OCI-LY1 (cell line): ENCODE results near the gene COPRS.

Source experiments
- H2AFZ ChIP-seq: fragments of 200-600 bp; sonication (generic), shearing (Covaris generic); 2 replicates; pipeline ENCODE4 v1.6.0; 2014; ENCODE audit warnings: antibody characterized with exemption, mild to moderate bottlenecking, low read length
- H3F3A ChIP-seq: fragments of 200-600 bp; sonication (generic), shearing (Covaris generic); 2 replicates; pipeline ENCODE4 v1.6.0; 2014; ENCODE audit warnings: mild to moderate bottlenecking, antibody characterized with exemption, low read length, moderate library complexity; ENCODE audit not compliant: insufficient read depth
- H3K27ac ChIP-seq: fragments of 200-600 bp; sonication (generic); 2 replicates; pipeline ENCODE4 v1.5.1; 2014; ENCODE audit warnings: low read length, mixed run types, mild to moderate bottlenecking, low read depth; ENCODE audit not compliant: poor library complexity, severe bottlenecking
- H3K27me3 ChIP-seq: fragments of 200-600 bp; sonication (generic); 2 replicates; pipeline ENCODE4 v1.6.0; 2014; ENCODE audit warnings: antibody characterized with exemption, mild to moderate bottlenecking, low read length, moderate library complexity; ENCODE audit not compliant: insufficient read depth
- H3K36me3 ChIP-seq: fragments of 200-600 bp; sonication (generic); 2 replicates; pipeline ENCODE4 v1.6.1; 2014; ENCODE audit warnings: mild to moderate bottlenecking, antibody characterized with exemption, low read length, moderate library complexity, mixed read lengths; ENCODE audit not compliant: insufficient read depth
- H3K4me1 ChIP-seq: fragments of 200-600 bp; sonication (generic); 2 replicates; pipeline ENCODE4 v1.5.1; 2014; ENCODE audit warnings: mild to moderate bottlenecking, low read length, moderate library complexity; ENCODE audit not compliant: insufficient read depth, severe bottlenecking
- H3K4me2 ChIP-seq: fragments of 200-600 bp; sonication (generic), shearing (Covaris generic); 2 replicates; pipeline ENCODE4 v1.6.1; 2014; ENCODE audit warnings: low read length
- H3K4me3 ChIP-seq: fragments of 200-600 bp; sonication (generic); 2 replicates; pipeline ENCODE4 v1.5.1; 2014; ENCODE audit warnings: low read length, low read depth, mild to moderate bottlenecking, mixed read lengths; ENCODE audit not compliant: poor library complexity, severe bottlenecking
- H3K79me2 ChIP-seq: fragments of 200-600 bp; shearing (Covaris generic); 2 replicates; pipeline ENCODE4 v1.6.1; 2016; ENCODE audit warnings: mixed run types, low read length, mixed read lengths; ENCODE audit not compliant: insufficient read depth
- H3K9ac ChIP-seq: fragments of 200-600 bp; sonication (generic), shearing (Covaris generic); 2 replicates; pipeline ENCODE4 v1.6.1; 2014; ENCODE audit warnings: mild to moderate bottlenecking, low read length, mixed read lengths
- H3K9me2 ChIP-seq: fragments of 200-600 bp; sonication (generic), shearing (Covaris generic); 2 replicates; pipeline ENCODE4 v1.6.1; 2014; ENCODE audit warnings: low read depth, mild to moderate bottlenecking, low read length, mixed read lengths
- H3K9me3 ChIP-seq: fragments of 200-600 bp; shearing (Covaris generic); 2 replicates; pipeline ENCODE4 v1.6.1; 2014; ENCODE audit warnings: low read length, mixed read lengths
- H4K20me1 ChIP-seq: fragments of 200-600 bp; sonication (generic), shearing (Covaris generic); 2 replicates; pipeline ENCODE4 v1.6.0; 2016; ENCODE audit warnings: mild to moderate bottlenecking, low read length; ENCODE audit not compliant: insufficient read depth
- EZH2 ChIP-seq: fragments of 200-600 bp; sonication (generic), shearing (Covaris generic); IDR thresholded peaks from 2 replicates; pipeline ENCODE4 v1.8.0; 2017; ENCODE audit warnings: borderline replicate concordance, mixed run types, mild to moderate bottlenecking, antibody characterized with exemption, low read length, moderate library complexity, mixed read lengths
- TF ChIP-seq, protein P1 (sequence below): fragments of 200-600 bp; sonication (generic), shearing (Covaris generic); IDR thresholded peaks from 2 replicates; pipeline ENCODE4 v1.5.1; 2017; ENCODE audit warnings: mild to moderate bottlenecking, antibody characterized with exemption, low read length, moderate library complexity, mixed read lengths

The COPRS gene

DNA sequence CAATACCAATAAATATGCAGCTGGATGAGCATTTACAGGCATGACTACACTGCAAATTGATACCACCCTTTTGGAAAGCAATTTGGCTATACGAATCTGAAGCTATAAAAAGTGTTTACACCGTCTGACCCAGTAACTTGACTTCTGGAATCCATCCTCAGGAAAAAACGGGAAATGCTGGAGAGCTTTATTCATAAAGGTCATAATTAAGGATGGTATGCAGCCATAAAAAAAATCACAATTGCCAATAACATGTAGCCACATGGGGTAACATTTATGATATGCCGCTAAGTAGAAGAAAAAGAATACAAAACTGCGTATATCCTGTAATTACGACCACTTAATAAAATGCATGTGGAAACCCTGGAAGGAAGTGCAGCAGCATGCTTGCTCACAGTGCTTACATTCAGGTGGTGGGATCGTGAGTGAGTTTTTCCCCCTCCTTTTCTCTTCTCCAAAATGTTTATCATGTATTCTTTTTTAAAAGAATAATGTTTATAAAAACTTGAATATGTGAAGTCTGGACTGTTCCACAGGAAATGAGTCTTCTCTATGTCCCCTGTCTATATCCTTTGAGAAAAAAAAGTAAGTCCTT, 34.2 kb downstream of the COPRS start:
- Histone ChIP-seq H3K79me2 (no peaks in the 10 kb centered on the region), H2AFZ (no peak overlapping the region), H3K9me2 (no peaks in the 10 kb centered on the region), H3K36me3 (no peaks in the 10 kb centered on the region), H3K27ac (no peak overlapping the region), H4K20me1 (no peaks in the 10 kb centered on the region), H3K4me2 (no peak overlapping the region), H3F3A (no peaks in the 10 kb centered on the region), H3K9ac (no peak overlapping the region), H3K4me1 (peaks cover 5% of the 10 kb centered on the region), H3K9me3 (no peaks in the 10 kb centered on the region), H3K27me3 (peaks cover 3% of the 10 kb centered on the region; the same call in 1 of the 2 replicates), H3K4me3 (no peak overlapping the region)
- TF ChIP-seq EZH2: no peak
- TF ChIP-seq, protein P1, sequence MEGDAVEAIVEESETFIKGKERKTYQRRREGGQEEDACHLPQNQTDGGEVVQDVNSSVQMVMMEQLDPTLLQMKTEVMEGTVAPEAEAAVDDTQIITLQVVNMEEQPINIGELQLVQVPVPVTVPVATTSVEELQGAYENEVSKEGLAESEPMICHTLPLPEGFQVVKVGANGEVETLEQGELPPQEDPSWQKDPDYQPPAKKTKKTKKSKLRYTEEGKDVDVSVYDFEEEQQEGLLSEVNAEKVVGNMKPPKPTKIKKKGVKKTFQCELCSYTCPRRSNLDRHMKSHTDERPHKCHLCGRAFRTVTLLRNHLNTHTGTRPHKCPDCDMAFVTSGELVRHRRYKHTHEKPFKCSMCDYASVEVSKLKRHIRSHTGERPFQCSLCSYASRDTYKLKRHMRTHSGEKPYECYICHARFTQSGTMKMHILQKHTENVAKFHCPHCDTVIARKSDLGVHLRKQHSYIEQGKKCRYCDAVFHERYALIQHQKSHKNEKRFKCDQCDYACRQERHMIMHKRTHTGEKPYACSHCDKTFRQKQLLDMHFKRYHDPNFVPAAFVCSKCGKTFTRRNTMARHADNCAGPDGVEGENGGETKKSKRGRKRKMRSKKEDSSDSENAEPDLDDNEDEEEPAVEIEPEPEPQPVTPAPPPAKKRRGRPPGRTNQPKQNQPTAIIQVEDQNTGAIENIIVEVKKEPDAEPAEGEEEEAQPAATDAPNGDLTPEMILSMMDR: no peak

DNA sequence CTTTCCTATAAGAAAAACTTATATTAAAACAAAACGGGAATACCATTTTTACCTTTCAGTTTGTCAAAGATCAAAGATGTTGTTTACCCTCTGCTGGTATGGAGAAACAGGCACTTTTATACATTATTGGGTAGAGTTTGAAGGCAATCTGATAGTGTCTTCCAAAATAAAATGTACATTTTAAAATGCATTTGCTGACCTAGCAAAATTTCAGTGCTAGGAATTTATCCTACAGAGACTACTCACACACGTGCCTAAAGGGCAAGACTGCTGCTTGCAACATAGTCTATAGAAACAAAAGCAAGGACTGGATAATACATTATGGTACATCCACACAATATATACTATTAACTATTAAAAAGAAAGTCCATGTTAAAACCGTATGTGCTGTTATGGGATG, 36.0 kb downstream of the COPRS start:
- no peaks in the 10 kb centered on the region for H3K9me2 ChIP-seq
- H3K4me1 ChIP-seq: peaks cover 5% of the 10 kb centered on the region
- no peaks in the 10 kb centered on the region for H3K9me3 ChIP-seq
- peaks cover 3% of the 10 kb centered on the region; the same call in 1 of the 2 replicates for H3K27me3 ChIP-seq
- no peak for TF ChIP-seq EZH2
- TF ChIP-seq, protein P1: no peak
- no peaks in the 10 kb centered on the region for H3K79me2 ChIP-seq
- no peak overlapping the region for H2AFZ ChIP-seq
- H3K27ac ChIP-seq: no peak overlapping the region
- no peak overlapping the region for H3K4me2 ChIP-seq
- H3K36me3 ChIP-seq: no peaks in the 10 kb centered on the region
- no peak overlapping the region for H3K4me3 ChIP-seq
- no peaks in the 10 kb centered on the region for H4K20me1 ChIP-seq
- no peak overlapping the region for H3K9ac ChIP-seq
- no peaks in the 10 kb centered on the region for H3F3A ChIP-seq

DNA sequence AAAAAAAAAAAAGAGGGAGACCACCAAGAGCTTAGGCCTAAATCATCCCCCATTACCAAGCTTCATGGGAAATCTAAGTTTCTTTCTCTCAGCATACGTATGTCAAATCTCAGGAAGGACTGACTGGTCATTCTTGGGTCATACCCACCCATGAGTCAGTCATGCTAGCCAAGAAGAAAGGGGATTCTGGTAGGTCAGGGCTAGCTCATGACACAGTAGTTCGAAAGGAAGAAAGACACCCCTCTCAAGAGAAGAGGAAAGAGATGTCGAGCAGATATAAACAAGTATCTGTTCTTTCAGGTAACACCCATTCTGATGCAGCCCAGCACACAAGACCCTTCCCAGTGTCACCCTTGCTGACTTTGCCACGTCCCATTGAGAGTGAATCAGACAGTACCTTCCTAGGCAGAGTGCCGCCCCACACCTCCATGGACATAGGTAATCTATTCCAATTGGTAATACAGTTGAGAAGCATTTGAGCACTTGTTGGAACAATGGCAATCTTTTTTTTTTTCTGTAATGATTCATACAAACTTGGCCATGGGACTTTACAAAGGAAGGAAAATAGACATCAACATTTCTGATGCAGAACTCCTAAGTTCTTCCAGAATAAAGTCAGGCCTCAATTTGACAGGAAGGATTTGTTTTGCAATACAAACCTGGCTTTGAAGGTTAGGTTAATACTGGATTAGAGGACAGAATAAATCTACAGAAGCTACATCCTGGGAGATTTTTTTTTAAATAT, 38.2 kb downstream of the COPRS start:
- Histone ChIP-seq H3K9ac (no peak overlapping the region), H3K9me3 (no peaks in the 10 kb centered on the region), H3K4me2 (no peak overlapping the region), H3K79me2 (no peaks in the 10 kb centered on the region), H3K27me3 (no peaks in the 10 kb centered on the region), H3K4me3 (no peak overlapping the region), H3K4me1 (no peaks in the 10 kb centered on the region), H2AFZ (no peak overlapping the region), H3K36me3 (no peaks in the 10 kb centered on the region), H3K27ac (no peak overlapping the region), H3K9me2 (no peaks in the 10 kb centered on the region), H4K20me1 (no peaks in the 10 kb centered on the region), H3F3A (no peaks in the 10 kb centered on the region)
- TF ChIP-seq EZH2: no peak
- TF ChIP-seq, protein P1: no peak
